CD1c-positive myeloid dendritic cell (primary cell): ENCODE measurements around the gene RFX2.
"Not testable (repeated sequence)": the region's sequence is repeated elsewhere in the genome, so short reads cannot be mapped to it uniquely, and the experiment has no call there.

Experiments
- DNase-seq: peaks from one replicate; pipeline ENCODE4 v3.0.0-alpha.2; 2016; ENCODE audit errors: extremely low spot score

RFX2 gene

GRCh38 chr19:6038634-6039405, 71.5 kb downstream of the RFX2 start:
- DNase-seq = no peak

GRCh38 chr19:6035026-6035425, 75.3 kb downstream of the RFX2 start:
- no peak for DNase-seq

GRCh38 chr19:6034512-6034911, 75.8 kb downstream of the RFX2 start:
- no peak for DNase-seq

- no peak for DNase-seq
These were observed 76.5 kb downstream of the RFX2 start for GRCh38 chr19:6033744-6034264.

GRCh38 chr19:6032827-6033226, 77.5 kb downstream of the RFX2 start:
- no peak for DNase-seq

GRCh38 chr19:6032381-6032780, 77.9 kb downstream of the RFX2 start:
- DNase-seq = no peak

- DNase-seq = peak; percentile 11
These were observed 80.1 kb downstream of the RFX2 start for GRCh38 chr19:6030214-6030507.

- DNase-seq = no peak
These were observed 83.7 kb downstream of the RFX2 start for GRCh38 chr19:6026390-6027227.

GRCh38 chr19:6024756-6025155, 85.5 kb downstream of the RFX2 start:
- not testable (repeated sequence) for DNase-seq

GRCh38 chr19:6023936-6024335, 86.4 kb downstream of the RFX2 start:
- DNase-seq = no peak

- no peak for DNase-seq
These were observed 87.1 kb downstream of the RFX2 start for GRCh38 chr19:6023085-6023682.

- no peak for DNase-seq
These were observed 87.7 kb downstream of the RFX2 start for GRCh38 chr19:6022570-6023064.

- DNase-seq = peak; percentile 83
These were observed 88.3 kb downstream of the RFX2 start for GRCh38 chr19:6021878-6022569.

GRCh38 chr19:6020972-6021805, 89.1 kb downstream of the RFX2 start:
- DNase-seq = no peak

GRCh38 chr19:6020166-6020882, 90.0 kb downstream of the RFX2 start:
- no peak for DNase-seq

- DNase-seq = no peak
These were observed 91.5 kb downstream of the RFX2 start for GRCh38 chr19:6018786-6019185.

- DNase-seq = no peak
These were observed 92.7 kb downstream of the RFX2 start for GRCh38 chr19:6017576-6017975.

GRCh38 chr19:6015841-6016545, 94.3 kb downstream of the RFX2 start:
- DNase-seq = no peak

GRCh38 chr19:6014551-6015135, 95.7 kb downstream of the RFX2 start:
- DNase-seq = no peak
